Ishikawa (cell line): ENCODE data around the gene DCAF5.
A peak's percentile ranks its signal among the peaks of the same experiment; 100 is the strongest.

Source experiments
- CEBPB ChIP-seq: IDR thresholded peaks from 2 replicates; pipeline ENCODE4 v1.6.1; 2012
- CREB1 ChIP-seq: IDR thresholded peaks from 2 replicates; pipeline ENCODE4 v1.6.1; 2012; ENCODE audit warnings: low read depth
- EGR1 ChIP-seq: IDR thresholded peaks from 2 replicates; pipeline ENCODE4 v1.6.1; 2012
- EP300 ChIP-seq: IDR thresholded peaks from 2 replicates; pipeline ENCODE4 v1.6.1; 2012; ENCODE audit warnings: borderline replicate concordance
- FOXM1 ChIP-seq: IDR thresholded peaks from 2 replicates; pipeline ENCODE4 v1.6.1; 2012; ENCODE audit warnings: low read depth, borderline replicate concordance
- MAX ChIP-seq: IDR thresholded peaks from 2 replicates; pipeline ENCODE4 v1.6.1; 2012
- NFIC ChIP-seq: IDR thresholded peaks from 2 replicates; pipeline ENCODE4 v1.6.1; 2012
- RAD21 ChIP-seq: IDR thresholded peaks from 2 replicates; pipeline ENCODE4 v1.6.1; 2012; ENCODE audit warnings: low read depth
- REST ChIP-seq: IDR thresholded peaks from 2 replicates; pipeline ENCODE4 v1.6.1; 2012; ENCODE audit warnings: low read depth, mild to moderate bottlenecking
- TAF1 ChIP-seq: IDR thresholded peaks from 2 replicates; pipeline ENCODE4 v1.6.1; 2012; ENCODE audit warnings: low read depth, mild to moderate bottlenecking
- TCF12 ChIP-seq: IDR thresholded peaks from 2 replicates; pipeline ENCODE4 v1.6.1; 2012; ENCODE audit warnings: low read depth
- TEAD4 ChIP-seq: IDR thresholded peaks from 2 replicates; pipeline ENCODE4 v1.6.1; 2012
- USF1 ChIP-seq: IDR thresholded peaks from 2 replicates; pipeline ENCODE4 v1.6.1; 2012
- YY1 ChIP-seq: IDR thresholded peaks from 2 replicates; pipeline ENCODE4 v1.6.1; 2012; ENCODE audit warnings: low read depth
- ZBTB7A ChIP-seq: IDR thresholded peaks from 2 replicates; pipeline ENCODE4 v1.6.1; 2012; ENCODE audit warnings: low read depth

Gene DCAF5

GRCh38 chr14:69037790-69038454, 115.0 kb downstream of the DCAF5 start:
- TF ChIP-seq MAX, result no peak
- TF ChIP-seq REST, result no peak
- TF ChIP-seq TCF12, result no peak
- no peak for TF ChIP-seq EGR1

- TF ChIP-seq FOXM1, result no peak
- TF ChIP-seq MAX, result no peak
- no peak for TF ChIP-seq REST
- no peak for TF ChIP-seq TCF12
- no peak for TF ChIP-seq CEBPB
- no peak for TF ChIP-seq TAF1
- no peak for TF ChIP-seq RAD21
- TF ChIP-seq EP300, result no peak
- no peak for TF ChIP-seq EGR1
- TF ChIP-seq NFIC, result no peak
- TF ChIP-seq USF1, result no peak
- no peak for TF ChIP-seq TEAD4
- TF ChIP-seq YY1, result no peak
- TF ChIP-seq CREB1, result no peak
- no peak for TF ChIP-seq ZBTB7A
Observed at GRCh38 chr14:69036757-69037506, 116.0 kb downstream of the DCAF5 start.

GRCh38 chr14:69034612-69035262, 118.2 kb downstream of the DCAF5 start:
- TF ChIP-seq ZBTB7A, result no peak
- TF ChIP-seq RAD21, result peak; percentile 37

GRCh38 chr14:69027242-69027913, 125.5 kb downstream of the DCAF5 start:
- TF ChIP-seq USF1 (no peak), TAF1 (no peak), FOXM1 (no peak), ZBTB7A (no peak), MAX (no peak), REST (no peak), TCF12 (no peak), CREB1 (no peak), RAD21 (no peak), CEBPB (no peak)
